Vagina (tissue), 2 donors: Measurements from ENCODE around the gene PLXNA3. TPM values are rescaled to one million over a fixed set of nuclear protein-coding genes. Genes with fewer than 3 reads are reported as not detected.

Source experiments
- DNase-seq, 2 donors: peaks; one replicate each; pipeline ENCODE4 v3.0.0-alpha.2; 2017; ENCODE audit errors: extremely low spot score in 2 of 2
- H3K27ac ChIP-seq: fragments of 200-600 bp; sonication (generic); one replicate; pipeline ENCODE4 v1.5.1; 2019
- H3K27me3 ChIP-seq: fragments of 200-600 bp; sonication (generic); one replicate; pipeline ENCODE4 v1.5.1; 2019
- H3K36me3 ChIP-seq, 2 donors: fragments of 200-600 bp; sonication (generic); one replicate each; pipeline ENCODE4 v1.5.1; 2017 to 2019
- H3K4me1 ChIP-seq: fragments of 200-600 bp; sonication (generic); one replicate; pipeline ENCODE4 v1.5.1; 2019
- H3K4me3 ChIP-seq, 2 donors: fragments of 200-600 bp; sonication (generic); 1 replicate in 1 of 2; 2 replicates in 1 of 2; pipeline ENCODE4 v1.5.1; 2016 to 2019
- H3K9me3 ChIP-seq: fragments of 200-600 bp; sonication (generic); one replicate; pipeline ENCODE4 v1.5.1; 2019
- CTCF ChIP-seq, 3 experiments: fragments of 450-650 bp in 2 of 3; fragments of 200-600 bp in 1 of 3; sonication (generic) in 1 of 3; IDR thresholded peaks; one replicate each; pipeline ENCODE4 v1.5.1; 2017 to 2019; ENCODE audit warnings: antibody characterized with exemption in 3 of 3, mild to moderate bottlenecking in 2 of 3, moderate library complexity in 2 of 3
- POLR2A ChIP-seq, 2 donors: fragments of 450-650 bp; IDR thresholded peaks; one replicate each; pipeline ENCODE4 v1.6.1; 2017; ENCODE audit warnings: antibody characterized with exemption in 2 of 2, mild to moderate bottlenecking in 2 of 2, moderate library complexity in 2 of 2
- POLR2AphosphoS5 ChIP-seq, 2 donors: sonication (generic); formaldehyde crosslinking; IDR thresholded peaks; one replicate each; pipeline ENCODE4 v1.9.0; 2017; ENCODE audit warnings: antibody characterized with exemption in 2 of 2, mild to moderate bottlenecking in 2 of 2, low read depth in 1 of 2; ENCODE audit not compliant: insufficient read depth in 1 of 2
- intact Hi-C: fragments of 100-400 bp; cut with DNase I; formaldehyde crosslinking; loops from one replicate; pipeline ENCODE4 v1.15.1; 2023
- total RNA-seq: library from RNA; depleted of rRNA; stranded (reverse); fragments of >200 nt; gene quantifications from one replicate; pipeline ENCODE4 v1.2.3, GENCODE V29; 2016

PLXNA3 gene
- total RNA-seq, 1 donor from 2014 or later, result 20.1 TPM

DNA sequence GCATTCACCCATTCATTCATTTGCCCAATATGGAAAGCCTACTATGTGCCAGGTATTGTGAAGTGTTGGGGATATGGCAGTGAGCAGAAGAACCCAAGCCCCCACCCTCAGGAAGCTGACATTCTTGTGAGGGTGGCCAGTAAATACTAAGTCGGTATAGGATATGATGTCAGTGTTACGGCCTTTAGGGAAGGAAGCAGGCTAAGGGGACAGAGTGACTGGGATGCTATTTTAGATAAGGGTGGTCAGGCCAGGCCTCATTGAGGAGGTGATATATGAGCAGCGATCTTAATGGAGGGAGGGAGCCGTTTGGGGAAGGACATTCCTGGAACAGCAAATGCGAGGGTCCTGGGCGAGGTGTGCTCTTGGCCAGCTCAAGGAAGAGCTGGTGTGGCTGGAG lies 27.6 kb upstream of the PLXNA3 start:
- intact Hi-C loops, result no loop called here
- TF ChIP-seq CTCF (IDR thresholded peaks at IDR 0.05) (no peak), POLR2A (IDR thresholded peaks at IDR 0.05) (no peak), POLR2AphosphoS5 (IDR thresholded peaks at IDR 0.05; ENCODE audit: insufficient read depth in 1 of 2, low read depth in 1 of 2) (no peak)
- no peak for DNase-seq
- no peaks in the 10 kb centered on the region for H3K27me3 ChIP-seq
- no peak overlapping the region for H3K4me3 ChIP-seq
- H3K4me1 ChIP-seq, result peaks cover 6% of the 10 kb centered on the region
- H3K27ac ChIP-seq, result peak overlapping the region; percentile 17
- peaks cover 0 to 4% of the 10 kb centered on the region in 2 donors for H3K36me3 ChIP-seq
- H3K9me3 ChIP-seq, result no peaks in the 10 kb centered on the region

DNA sequence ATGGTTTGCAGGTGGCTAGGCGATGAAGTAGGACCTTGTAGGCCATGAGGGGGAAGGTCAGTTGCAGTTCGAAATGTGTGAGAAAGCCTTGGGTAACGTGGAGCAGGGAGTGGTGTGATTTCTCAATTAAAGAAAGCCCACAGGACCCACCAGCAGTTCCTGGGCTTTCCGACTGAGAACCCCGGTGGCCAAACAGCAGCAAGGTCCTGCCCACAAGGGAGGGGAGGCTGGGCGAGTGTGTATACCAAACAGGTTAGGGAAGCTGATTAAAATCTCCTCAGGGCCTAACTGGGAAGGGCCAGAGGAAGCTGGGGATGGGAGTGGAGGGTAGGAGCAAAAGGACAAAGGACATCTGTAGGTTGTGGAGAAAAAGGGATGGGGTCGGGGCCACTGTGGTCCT lies 27.2 kb upstream of the PLXNA3 start:
- Histone ChIP-seq H3K9me3 (no peaks in the 10 kb centered on the region), H3K4me1 (peaks cover 6% of the 10 kb centered on the region), H3K36me3 (peaks cover 0 to 4% of the 10 kb centered on the region in 2 donors), H3K27ac (peak overlapping the region; percentile 17), H3K27me3 (no peaks in the 10 kb centered on the region), H3K4me3 (no peak overlapping the region)
- intact Hi-C loops, result no loop called here
- TF ChIP-seq POLR2AphosphoS5 (IDR thresholded peaks at IDR 0.05; ENCODE audit: insufficient read depth in 1 of 2, low read depth in 1 of 2) (no peak), CTCF (IDR thresholded peaks at IDR 0.05) (no peak), POLR2A (IDR thresholded peaks at IDR 0.05) (no peak)
- no peak for DNase-seq

DNA sequence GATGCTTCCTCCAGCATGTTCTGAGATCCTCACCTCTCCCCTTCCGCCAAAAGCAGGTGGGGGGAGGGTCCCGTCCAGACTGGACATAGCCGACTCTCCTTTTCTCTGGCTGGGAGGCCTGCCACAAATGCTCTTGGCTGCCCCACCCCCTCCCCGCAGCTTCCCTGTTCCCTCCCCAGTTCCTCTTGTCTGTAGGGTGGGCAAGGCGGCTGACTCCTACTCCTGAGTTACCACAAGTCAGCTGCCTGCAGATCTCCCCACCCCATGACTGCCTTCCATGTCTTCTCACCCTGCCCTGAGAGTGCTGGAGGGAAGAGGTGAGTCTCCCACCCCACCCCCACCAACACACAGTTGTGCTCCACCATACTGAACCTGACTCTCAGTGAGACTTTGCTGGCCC lies 26.7 kb upstream of the PLXNA3 start:
- H3K27me3 ChIP-seq, result no peaks in the 10 kb centered on the region
- H3K27ac ChIP-seq, result no peak overlapping the region
- intact Hi-C loops, result no loop called here
- no peak overlapping the region for H3K4me3 ChIP-seq
- TF ChIP-seq POLR2AphosphoS5 (IDR thresholded peaks at IDR 0.05; ENCODE audit: insufficient read depth in 1 of 2, low read depth in 1 of 2), result no peak
- no peak for TF ChIP-seq POLR2A (IDR thresholded peaks at IDR 0.05)
- TF ChIP-seq CTCF (IDR thresholded peaks at IDR 0.05), result no peak
- no peaks in the 10 kb centered on the region for H3K9me3 ChIP-seq
- H3K36me3 ChIP-seq, result peaks cover 0 to 4% of the 10 kb centered on the region in 2 donors
- no peak for DNase-seq
- peaks cover 6% of the 10 kb centered on the region for H3K4me1 ChIP-seq

GRCh38 chrX:154432210-154432609 lies 25.9 kb upstream of the PLXNA3 start:
- Histone ChIP-seq H3K27ac (no peak overlapping the region), H3K4me1 (peaks cover 6% of the 10 kb centered on the region), H3K4me3 (no peak overlapping the region), H3K9me3 (no peaks in the 10 kb centered on the region), H3K27me3 (no peaks in the 10 kb centered on the region), H3K36me3 (peaks cover 0 to 4% of the 10 kb centered on the region in 2 donors)
- TF ChIP-seq CTCF (IDR thresholded peaks at IDR 0.05), result no peak
- TF ChIP-seq POLR2AphosphoS5 (IDR thresholded peaks at IDR 0.05; ENCODE audit: insufficient read depth in 1 of 2, low read depth in 1 of 2), result no peak
- TF ChIP-seq POLR2A (IDR thresholded peaks at IDR 0.05), result no peak
- DNase-seq, result no peak
- intact Hi-C loops, result no loop called here

DNA sequence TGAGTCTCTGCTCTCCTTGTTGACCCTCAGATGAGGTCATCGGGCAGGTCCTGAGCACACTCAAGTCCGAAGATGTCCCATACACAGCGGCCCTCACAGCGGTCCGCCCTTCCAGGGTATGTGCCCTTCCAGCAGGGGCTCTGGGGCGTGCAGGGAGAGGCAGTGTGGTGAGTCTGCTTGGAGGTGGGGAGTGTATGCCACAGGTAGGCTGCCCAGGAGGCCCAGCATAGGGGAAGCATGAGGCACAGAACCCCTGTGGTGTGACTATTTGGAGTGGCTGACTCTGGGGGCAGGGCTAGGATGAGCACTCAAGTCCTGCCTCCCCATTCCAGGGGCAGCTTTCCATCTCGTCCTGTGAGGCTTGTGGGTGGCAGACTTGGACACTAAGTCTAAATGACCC lies 24.5 kb upstream of the PLXNA3 start:
- no peaks in the 10 kb centered on the region for H3K27me3 ChIP-seq
- DNase-seq, result no peak
- H3K4me3 ChIP-seq, result no peak overlapping the region
- TF ChIP-seq POLR2AphosphoS5 (IDR thresholded peaks at IDR 0.05; ENCODE audit: insufficient read depth in 1 of 2, low read depth in 1 of 2) (no peak), CTCF (IDR thresholded peaks at IDR 0.05) (no peak), POLR2A (IDR thresholded peaks at IDR 0.05) (no peak)
- intact Hi-C loops, result no loop called here
- peaks cover 0 to 4% of the 10 kb centered on the region in 2 donors for H3K36me3 ChIP-seq
- H3K27ac ChIP-seq, result no peak overlapping the region
- peaks cover 6% of the 10 kb centered on the region for H3K4me1 ChIP-seq
- no peaks in the 10 kb centered on the region for H3K9me3 ChIP-seq
